GM12892 (cell line): Measurements from ENCODE around the gene GAPDH.
"Not testable (repeated sequence)": the region's sequence is repeated elsewhere in the genome, so short reads cannot be mapped to it uniquely, and the experiment has no call there.

Experiments
- DNase-seq: peaks from one replicate; pipeline ENCODE4 v3.0.0; 2011; ENCODE audit not compliant: insufficient read length
- FAIRE-seq: peaks from 2 replicates; lab custom pipeline; 2011; peaks lifted over from hg19 to GRCh38; lab: Jason Lieb, UNC
- POLR2A ChIP-seq: IDR thresholded peaks from 2 replicates; pipeline ENCODE4 v1.6.1; 2011; ENCODE audit warnings: low read depth, low read length, control low read depth
- POLR2AphosphoS5 ChIP-seq: IDR thresholded peaks from 2 replicates; pipeline ENCODE4 v1.6.1; 2011; ENCODE audit warnings: low read depth, low read length, control low read depth
- TAF1 ChIP-seq: IDR thresholded peaks from 2 replicates; pipeline ENCODE4 v1.6.1; 2011; ENCODE audit warnings: low read depth, mild to moderate bottlenecking, control low read depth, low read length, borderline replicate concordance

The GAPDH gene

GRCh38 chr12:6574576-6575295 lies 40.4 kb downstream of the GAPDH start:
- no peak for FAIRE-seq
- TF ChIP-seq POLR2A (no peak), POLR2AphosphoS5 (0 out of 2 replicates have a peak, but pooled peaks have one; percentile 10)
- no peak for DNase-seq

GRCh38 chr12:6575648-6576047 lies 41.3 kb downstream of the GAPDH start:
- no peak for FAIRE-seq
- no peak for DNase-seq
- TF ChIP-seq TAF1 (no peak), POLR2AphosphoS5 (0 out of 2 replicates have a peak, but pooled peaks have one; percentile 20)

- DNase-seq (no peak), FAIRE-seq (no peak)
- TF ChIP-seq POLR2A (no peak), POLR2AphosphoS5 (no peak), TAF1 (no peak)
Observed at GRCh38 chr12:6582196-6582595, 47.9 kb downstream of the GAPDH start.

- FAIRE-seq: no peak
- DNase-seq: no peak
- TF ChIP-seq TAF1: no peak
- TF ChIP-seq POLR2AphosphoS5: no peak
- no peak for TF ChIP-seq POLR2A
Observed at GRCh38 chr12:6582959-6583358, 48.6 kb downstream of the GAPDH start.

DNA sequence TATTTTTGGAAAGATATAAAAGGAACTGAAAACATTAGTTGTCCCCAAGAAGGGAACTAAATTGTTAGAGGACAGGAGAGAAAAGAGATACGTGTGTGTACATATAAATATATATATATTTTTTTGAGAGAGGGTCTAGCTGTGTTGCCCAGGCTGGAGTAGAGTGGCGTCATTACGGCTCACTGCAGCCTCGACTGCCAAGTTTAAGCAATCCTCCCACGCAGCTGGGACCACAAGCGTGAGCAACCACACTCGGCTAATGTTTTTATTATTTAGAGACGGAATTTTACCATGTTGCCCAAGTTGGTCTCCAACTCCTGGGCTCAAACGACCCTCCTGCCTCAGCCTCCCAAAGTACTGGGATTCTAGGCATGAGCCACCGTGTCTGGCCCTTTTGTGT lies 50.0 kb downstream of the GAPDH start:
- TF ChIP-seq POLR2AphosphoS5 (no peak), TAF1 (no peak), POLR2A (no peak)
- FAIRE-seq: no peak
- no peak for DNase-seq

DNA sequence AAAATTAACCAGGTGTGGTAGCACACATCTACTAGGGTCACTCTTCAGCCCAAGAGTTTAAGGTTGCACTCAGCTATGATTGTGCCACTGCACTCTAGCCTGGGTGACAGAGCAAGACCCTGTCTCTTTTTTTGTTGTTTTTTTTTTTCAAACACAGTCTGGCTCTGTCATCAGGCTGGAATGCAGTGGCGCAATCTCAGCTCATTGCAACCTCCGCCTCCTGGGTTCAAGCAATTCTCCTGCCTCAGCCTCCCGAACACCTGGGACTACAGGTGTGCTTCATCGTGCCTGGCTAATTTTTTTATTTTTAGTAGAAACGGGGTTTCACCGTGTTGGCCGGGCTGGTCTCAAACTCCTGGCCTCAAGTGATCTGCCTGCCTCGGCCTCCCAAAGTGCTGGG lies 52.3 kb downstream of the GAPDH start:
- not testable (repeated sequence) for FAIRE-seq, DNase-seq
